SKM-1 (cell line): ENCODE data around the gene SH3D21.

Source experiments
- DNase-seq: peaks from one replicate; lab custom pipeline; 2025; ENCODE audit not compliant: unreplicated experiment; lab: John Stamatoyannopoulos, UW

SH3D21 gene

DNA sequence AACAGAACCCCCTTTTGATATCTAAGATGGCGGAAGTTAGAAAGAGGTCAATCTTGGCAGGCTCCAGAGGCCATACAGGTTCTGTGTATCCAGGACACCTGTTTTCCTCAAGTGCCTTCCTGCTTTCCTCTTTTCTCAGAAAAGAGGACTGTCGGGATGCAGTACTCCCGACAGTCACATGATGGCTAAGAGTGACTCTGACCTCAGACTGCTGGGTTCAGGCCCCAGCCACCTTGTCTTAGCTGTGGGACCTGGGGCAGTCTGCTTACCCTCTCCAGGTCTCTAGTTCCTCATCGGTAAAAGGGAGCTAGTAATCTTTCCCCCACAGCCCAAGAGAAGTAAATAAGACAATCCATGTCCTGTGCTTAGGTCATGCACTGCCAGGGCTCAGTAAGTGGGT is 49.6 kb downstream of the SH3D21 start:
- no peak for DNase-seq

DNA sequence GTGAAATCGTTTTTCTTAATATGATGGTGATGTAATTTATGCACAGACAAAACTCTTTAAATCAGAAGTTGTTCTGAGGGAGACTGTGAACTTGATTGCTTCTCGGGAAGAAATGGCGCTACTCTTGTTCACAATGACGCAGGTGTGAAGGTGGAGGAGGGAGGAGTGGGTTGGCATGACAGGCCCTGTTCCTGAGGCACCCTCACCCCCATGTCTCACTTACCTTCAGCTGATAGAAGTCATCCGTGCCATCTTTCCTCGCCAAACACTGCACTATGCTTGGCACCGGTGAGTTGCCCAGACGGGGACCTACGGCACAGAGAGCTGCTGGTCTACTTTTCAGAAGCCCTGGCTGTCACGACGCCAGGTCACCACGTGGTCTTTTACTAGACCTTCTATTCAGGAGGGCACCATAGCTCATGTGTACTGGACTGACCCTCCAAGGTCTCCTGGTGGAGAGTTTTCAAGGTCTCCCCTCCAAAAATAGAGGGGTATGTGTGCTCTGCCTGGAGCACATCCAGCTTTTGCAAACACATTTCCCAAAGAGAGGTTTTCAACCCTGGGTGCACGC is 52.4 kb downstream of the SH3D21 start:
- DNase-seq, result no peak

GRCh38 chr1:36359383-36359782 is 53.2 kb downstream of the SH3D21 start:
- no peak for DNase-seq

DNA sequence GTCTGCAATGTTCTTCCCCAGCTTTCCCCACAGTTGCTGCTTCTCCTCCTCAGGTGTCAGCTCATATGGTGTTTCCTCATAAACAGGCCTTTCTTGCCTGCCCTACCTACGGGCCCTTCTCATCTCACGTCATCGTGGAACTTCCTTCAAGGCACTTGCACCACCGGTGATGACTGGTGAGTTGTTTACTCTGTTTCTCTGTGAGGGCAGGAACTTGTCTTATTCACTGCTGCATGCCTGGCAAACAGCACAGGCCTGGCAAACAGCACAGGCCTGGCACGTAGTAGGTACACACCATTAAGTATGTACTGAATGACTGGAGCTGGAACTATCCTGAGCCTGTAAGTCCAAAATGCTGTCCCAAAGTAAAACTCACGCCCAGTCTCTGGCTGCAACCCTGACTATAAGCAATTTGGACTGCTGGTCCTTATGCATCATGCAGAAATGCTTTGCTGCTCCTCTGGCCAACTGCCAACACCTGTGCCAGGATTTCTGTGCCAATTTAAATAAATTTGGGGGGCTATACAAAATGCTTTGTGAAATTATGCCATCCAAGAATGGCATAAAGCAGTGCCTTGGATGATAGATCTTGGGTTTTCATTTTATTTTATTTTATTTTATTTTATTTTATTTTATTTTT is 53.9 kb downstream of the SH3D21 start:
- no peak for DNase-seq

GRCh38 chr1:36365381-36365780 is 59.2 kb downstream of the SH3D21 start:
- no peak for DNase-seq

DNA sequence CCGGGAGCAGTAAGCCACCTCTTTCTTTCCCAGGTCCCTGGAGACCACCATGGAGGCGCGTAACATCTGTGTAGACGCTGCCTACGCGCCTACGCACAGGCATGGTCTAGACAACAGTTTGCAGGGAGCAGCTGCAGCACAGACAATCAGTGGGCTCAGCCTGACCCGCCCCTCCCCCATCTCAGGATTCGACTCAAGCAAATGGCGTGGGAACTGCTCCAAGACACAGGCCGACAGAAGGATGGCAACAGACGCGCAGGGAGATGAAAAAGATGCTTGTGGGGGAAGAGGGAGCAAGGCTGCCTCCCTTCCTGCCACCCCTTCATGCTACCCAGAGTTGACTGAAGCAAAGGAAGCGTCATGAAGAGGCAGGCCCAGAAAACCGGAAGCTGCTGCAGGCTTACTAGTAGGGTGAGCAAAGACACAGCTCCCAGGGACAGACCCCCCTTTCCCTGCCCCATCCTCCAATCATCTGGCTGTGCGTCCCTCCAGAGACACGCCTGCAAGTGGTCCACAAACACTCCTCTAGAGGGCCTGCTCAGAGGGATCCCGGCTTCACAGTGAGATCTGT is 60.0 kb downstream of the SH3D21 start:
- DNase-seq, result no peak

- DNase-seq, result no peak
Observed at GRCh38 chr1:36367066-36367465, 60.9 kb downstream of the SH3D21 start.

DNA sequence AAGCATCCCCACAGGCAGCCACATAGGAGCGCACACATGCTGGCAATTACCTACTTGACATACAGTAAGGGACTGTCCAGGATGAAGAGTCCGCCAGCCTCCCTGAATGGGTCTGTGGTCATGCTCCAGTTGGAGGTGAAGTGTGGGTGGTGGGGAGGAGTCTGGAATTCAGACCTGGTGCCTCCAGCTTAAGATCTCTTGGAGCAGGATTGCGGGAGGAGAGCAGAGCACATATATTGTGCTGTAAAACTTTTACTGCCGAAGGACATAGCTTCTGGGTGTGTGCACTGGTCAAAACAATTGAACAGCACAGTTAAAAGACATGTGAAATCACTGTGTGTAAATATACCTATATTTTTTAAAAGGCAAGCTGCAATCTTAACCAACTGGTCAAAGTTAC is 61.6 kb downstream of the SH3D21 start:
- no peak for DNase-seq

DNA sequence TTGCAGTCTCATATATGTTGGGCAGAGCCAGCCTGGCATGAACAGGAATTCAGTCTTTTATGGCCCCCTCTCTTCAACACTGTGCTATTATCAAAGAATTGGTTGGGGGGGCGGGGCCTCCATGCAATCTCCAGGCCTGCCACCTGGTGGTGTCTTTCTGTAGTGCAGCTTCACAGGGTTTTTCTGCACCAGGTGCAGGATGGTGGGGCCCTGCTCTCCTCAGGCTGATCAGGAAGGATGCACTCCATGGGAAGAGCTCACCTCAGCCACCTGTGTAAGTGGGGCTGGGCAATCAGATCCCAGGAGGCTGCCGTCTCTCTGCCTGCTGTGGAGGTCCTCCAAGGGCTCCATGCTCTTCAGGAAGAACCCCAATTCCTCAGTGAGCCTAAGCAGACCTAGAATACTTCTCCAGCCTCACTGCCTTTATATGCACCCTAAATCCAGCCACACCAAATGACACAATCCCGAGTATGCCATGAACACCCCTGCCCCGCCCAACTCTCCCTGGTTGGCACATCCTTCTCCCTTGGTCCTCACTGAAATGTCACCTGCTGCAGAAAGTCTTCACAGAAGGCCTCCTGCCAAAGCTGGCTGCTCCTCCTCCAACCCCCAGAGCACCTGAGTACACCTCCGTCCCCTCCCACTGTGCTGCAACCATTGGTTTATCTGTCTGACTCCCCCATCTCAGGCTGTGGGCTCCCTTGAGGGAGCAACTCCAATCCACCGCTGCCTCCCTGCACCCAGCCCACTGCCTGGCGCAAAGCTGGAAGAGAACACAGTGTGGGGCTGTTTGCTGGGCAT is 63.1 kb downstream of the SH3D21 start:
- DNase-seq, result peak; percentile 63
